Measurements from ENCODE around the gene ELP4.

DNA sequence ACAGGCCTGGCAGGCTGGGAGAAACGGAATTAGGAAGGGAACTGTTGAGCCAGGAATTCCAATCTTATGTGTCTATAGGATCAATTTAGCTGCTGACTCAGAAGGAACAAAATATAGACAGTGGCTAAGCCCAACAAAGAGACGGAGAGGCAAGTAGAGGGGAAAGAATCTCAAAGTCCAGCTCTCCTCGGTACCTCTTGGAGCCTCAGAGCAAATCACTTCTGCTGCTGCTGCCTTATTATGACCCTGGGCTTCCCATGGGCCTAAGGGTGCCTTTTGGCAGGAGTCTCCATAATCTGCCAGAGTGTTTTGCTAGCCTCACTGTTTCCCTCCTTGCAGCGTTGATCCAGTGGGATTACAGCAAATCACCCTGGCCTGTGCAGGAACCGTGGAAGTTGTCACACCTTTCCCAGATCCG is 269.8 kb downstream of the ELP4 start:
- no peak for TF ChIP-seq POLR2A (IDR thresholded peaks at IDR 0.05)
- TF ChIP-seq, protein P1, sequence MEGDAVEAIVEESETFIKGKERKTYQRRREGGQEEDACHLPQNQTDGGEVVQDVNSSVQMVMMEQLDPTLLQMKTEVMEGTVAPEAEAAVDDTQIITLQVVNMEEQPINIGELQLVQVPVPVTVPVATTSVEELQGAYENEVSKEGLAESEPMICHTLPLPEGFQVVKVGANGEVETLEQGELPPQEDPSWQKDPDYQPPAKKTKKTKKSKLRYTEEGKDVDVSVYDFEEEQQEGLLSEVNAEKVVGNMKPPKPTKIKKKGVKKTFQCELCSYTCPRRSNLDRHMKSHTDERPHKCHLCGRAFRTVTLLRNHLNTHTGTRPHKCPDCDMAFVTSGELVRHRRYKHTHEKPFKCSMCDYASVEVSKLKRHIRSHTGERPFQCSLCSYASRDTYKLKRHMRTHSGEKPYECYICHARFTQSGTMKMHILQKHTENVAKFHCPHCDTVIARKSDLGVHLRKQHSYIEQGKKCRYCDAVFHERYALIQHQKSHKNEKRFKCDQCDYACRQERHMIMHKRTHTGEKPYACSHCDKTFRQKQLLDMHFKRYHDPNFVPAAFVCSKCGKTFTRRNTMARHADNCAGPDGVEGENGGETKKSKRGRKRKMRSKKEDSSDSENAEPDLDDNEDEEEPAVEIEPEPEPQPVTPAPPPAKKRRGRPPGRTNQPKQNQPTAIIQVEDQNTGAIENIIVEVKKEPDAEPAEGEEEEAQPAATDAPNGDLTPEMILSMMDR (IDR thresholded peaks at IDR 0.05) = no peak
